Measurements from ENCODE around the gene LGR4.

The LGR4 gene

GRCh38 chr11:27514076-27514475 lies 41.5 kb upstream of the LGR4 start:
- H3K36me3 ChIP-seq = no peaks in the 10 kb centered on the region
- no peak overlapping the region for H3K4me3 ChIP-seq
- intact Hi-C loops (cut with DNase I; ENCODE audit: low total_unique reads) = no loop called here
- no peak for TF ChIP-seq CTCF (IDR thresholded peaks at IDR 0.05)
- no peak for DNase-seq
- H3K9me3 ChIP-seq = peaks cover 0 to 2% (median 0%) of the 10 kb centered on the region in 3 donors
- H3K27ac ChIP-seq = peak overlapping the region; percentile 14 to 16
- peaks cover 0 to 14% (median 7%) of the 10 kb centered on the region in 4 donors for H3K4me1 ChIP-seq
- H3K27me3 ChIP-seq = no peaks in the 10 kb centered on the region

- Histone ChIP-seq H3K4me1 (peaks cover 0 to 14% (median 7%) of the 10 kb centered on the region in 4 donors), H3K36me3 (no peaks in the 10 kb centered on the region), H3K4me3 (no peak overlapping the region), H3K27ac (peak overlapping the region in 1 of 2 donors; percentile 4), H3K27me3 (no peaks in the 10 kb centered on the region), H3K9me3 (peaks cover 0 to 2% (median 0%) of the 10 kb centered on the region in 3 donors)
- intact Hi-C loops (cut with DNase I; ENCODE audit: low total_unique reads) = no loop called here
- DNase-seq = no peak
- TF ChIP-seq CTCF (IDR thresholded peaks at IDR 0.05) = no peak
Observed at GRCh38 chr11:27513389-27513788, 40.8 kb upstream of the LGR4 start.

- H3K27me3 ChIP-seq = no peaks in the 10 kb centered on the region
- peaks cover 0 to 21% (median 14%) of the 10 kb centered on the region in 4 donors for H3K4me1 ChIP-seq
- no peak for DNase-seq
- H3K4me3 ChIP-seq = no peak overlapping the region
- H3K9me3 ChIP-seq = peaks cover 0 to 2% (median 0%) of the 10 kb centered on the region in 3 donors
- H3K27ac ChIP-seq = no peak overlapping the region
- no peak for TF ChIP-seq CTCF (IDR thresholded peaks at IDR 0.05)
- no peaks in the 10 kb centered on the region for H3K36me3 ChIP-seq
- intact Hi-C loops (cut with DNase I; ENCODE audit: low total_unique reads) = no loop called here
Observed at GRCh38 chr11:27512238-27512637, 39.6 kb upstream of the LGR4 start.

- Histone ChIP-seq H3K4me3 (no peak overlapping the region), H3K27me3 (no peaks in the 10 kb centered on the region), H3K4me1 (peaks cover 0 to 33% (median 24%) of the 10 kb centered on the region in 4 donors), H3K27ac (no peak overlapping the region), H3K36me3 (no peaks in the 10 kb centered on the region), H3K9me3 (peaks cover 0 to under 1% (median 0%) of the 10 kb centered on the region in 3 donors)
- no peak for TF ChIP-seq CTCF (IDR thresholded peaks at IDR 0.05)
- no peak for DNase-seq
- intact Hi-C loops (cut with DNase I; ENCODE audit: low total_unique reads) = no loop called here
Observed at GRCh38 chr11:27509908-27510307, 37.3 kb upstream of the LGR4 start.

GRCh38 chr11:27507557-27508322 lies 35.1 kb upstream of the LGR4 start:
- H3K4me1 ChIP-seq = peaks cover 0 to 39% (median 27%) of the 10 kb centered on the region in 4 donors
- intact Hi-C loops (cut with DNase I; ENCODE audit: low total_unique reads) = no loop called here
- no peaks in the 10 kb centered on the region for H3K27me3 ChIP-seq
- H3K4me3 ChIP-seq = peak overlapping the region; percentile 74 to 86
- H3K9me3 ChIP-seq = no peaks in the 10 kb centered on the region
- H3K27ac ChIP-seq = peak overlapping the region; percentile 93 to 95
- TF ChIP-seq CTCF (IDR thresholded peaks at IDR 0.05) = no peak
- DNase-seq = no peak
- H3K36me3 ChIP-seq = no peaks in the 10 kb centered on the region
